Heart right ventricle (tissue), 16 donors: ENCODE results near the gene ZBED2. TPM values are rescaled to one million over a fixed set of nuclear protein-coding genes. Genes with fewer than 3 reads are reported as not detected.

Source experiments
- ATAC-seq, 8 donors: fragments of 200-7000 bp; cut with Tn5 transposase; one replicate each; pipeline ENCODE4 v1.9.1; 2020; ENCODE audit warnings: mild to moderate bottlenecking in 8 of 8, moderate library complexity in 8 of 8, moderate number of reproducible peaks in 1 of 8
- DNase-seq, 2 donors: peaks; one replicate each; pipeline ENCODE4 v3.0.0-alpha.2; 2020
- H3K27ac ChIP-seq, 10 donors: fragments of 200-600 bp; sonication (generic) in 2 of 10; one replicate each; pipeline versions ENCODE4 v1.5.0 to v1.8.0; 2020 to 2022; ENCODE audit warnings: mild to moderate bottlenecking in 3 of 10
- H3K27me3 ChIP-seq, 7 donors: fragments of 200-600 bp; one replicate each; pipeline ENCODE4 v1.8.0; 2021 to 2022; ENCODE audit warnings: mild to moderate bottlenecking in 2 of 7
- H3K36me3 ChIP-seq, 9 donors: fragments of 200-600 bp; sonication (generic) in 1 of 9; one replicate each; pipeline versions ENCODE4 v1.5.0 to v1.8.0; 2020 to 2022; ENCODE audit warnings: mild to moderate bottlenecking in 2 of 9
- H3K4me1 ChIP-seq, 9 donors: fragments of 200-600 bp; sonication (generic) in 1 of 9; one replicate each; pipeline versions ENCODE4 v1.5.0 to v1.8.0; 2020 to 2022; ENCODE audit warnings: mild to moderate bottlenecking in 4 of 9
- H3K4me3 ChIP-seq, 10 donors: fragments of 200-600 bp; sonication (generic) in 2 of 10; one replicate each; pipeline versions ENCODE4 v1.5.0 to v1.8.0; 2020 to 2022; ENCODE audit warnings: mild to moderate bottlenecking in 7 of 10, moderate library complexity in 2 of 10
- H3K9me3 ChIP-seq, 11 donors: fragments of 200-600 bp in 10 of 11; sonication (generic) in 2 of 11; one replicate each; pipeline versions ENCODE4 v1.5.0 to v1.8.0; 2013 to 2022; ENCODE audit warnings: mild to moderate bottlenecking in 2 of 11, control low read depth in 1 of 11, moderate library complexity in 1 of 11
- WGBS, 2 donors: extraction: QIAGEN DNeasy Blood & Tissue Kit; methylation state at CpG; one replicate each; pipeline ENCODE4 v1.1.7; 2013; ENCODE audit warnings: inconsistent platforms in 1 of 2; 5-methylcytosine and 5-hydroxymethylcytosine counted together
- intact Hi-C, 10 donors: fragments of 100-400 bp; cut with DNase I; formaldehyde crosslinking; loops; one replicate each; pipeline versions ENCODE4 v1.11.1 to v1.14.2; 2022
- polyA plus RNA-seq, 2 donors: library from polyadenylated mRNA; stranded (reverse); fragments of 200-250 nt; gene quantifications; one replicate each; pipeline ENCODE4 v1.2.3, GENCODE V29; 2013
- total RNA-seq, 10 donors: library from RNA; stranded (reverse); fragmentation: NEBNext Ultra II Directional in 3 of 10; extraction: Animal tissue kit (Norgen Biotek cat#: 25700) in 3 of 10; gene quantifications; one replicate each; pipeline versions ENCODE4 v1.2.1 to v1.2.4, GENCODE V29; 2021 to 2023
- TF ChIP-seq, protein P1 (sequence below), 9 donors: fragments of 200-600 bp; sonication (generic) in 2 of 9; IDR thresholded peaks; one replicate each; pipeline versions ENCODE4 v1.5.0 to v1.8.0; 2021 to 2022; ENCODE audit warnings: antibody characterized with exemption in 9 of 9, mild to moderate bottlenecking in 5 of 9, moderate library complexity in 1 of 9
- donor health status: Arrhythmogenic right ventricular cardiomyopathy.
- donor health status: ischemic (EF 13 %, LVEDD 7.1; RV severe dilation, severe dysfunction).
- donor health status: healthy with polysubstance abuse.
- donor health status: DM: no; HTN: yes; CAD: no.
- donor health status: DM: no; HTN: no; CAD: no.
- donor health status: ischemic (EF 25% LVEDD 6.9; RV normal size, moderate dysfunction).
- donor health status: ischemic (EF 25% LVEDD 5.7; RV mildly dilated, moderate dysfunction).
- donor health status: healthy.
- donor health status: DM: yes; HTN: yes; CAD: no.
- donor health status: Ischemic cardiomyopathy.
- donor health status: ischemic (EF 35%, LVEDD 5.7; RV mildly dilated, moderate dysfunction).
- donor health status: nonischemic (EF 11% LVEDD 7.7; RV severe dilation, severe dysfunction).
- donor health status: DM: yes; HTN: yes; CAD: no.
- donor health status: PGD.
- donor health status: ischemic (EF 29% LVEDD 5.4; RV normal size, mild dysfunction).
- donor health status: nonischemic (EF 23%, LVEDD 6.1; RV moderate dilation, normal function).

The ZBED2 gene
- total and polyA plus RNA-seq, 12 donors = 0.83 TPM; not detected in 11

DNA sequence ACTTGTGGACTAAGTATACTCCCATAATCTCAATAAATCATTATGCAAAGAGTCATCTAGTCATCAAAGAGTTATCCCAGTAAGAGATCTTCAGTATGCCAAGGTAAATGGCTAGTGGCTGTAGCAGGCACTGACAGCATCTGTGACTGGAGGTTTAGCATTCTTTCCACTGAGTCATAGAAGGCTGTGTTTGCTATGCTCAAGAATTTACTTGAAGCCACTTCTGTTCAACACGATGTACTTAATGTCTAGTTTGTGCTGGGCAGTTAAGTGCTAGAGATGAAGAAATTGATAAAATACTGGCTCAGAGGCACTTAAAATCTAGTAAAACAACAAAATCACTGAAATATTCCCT lies 13.0 kb downstream of the ZBED2 start:
- DNase-seq (no peak), ATAC-seq (no peak)
- no peaks in the 10 kb centered on the region for H3K4me1 ChIP-seq
- H3K36me3 ChIP-seq = no peaks in the 10 kb centered on the region
- no peak overlapping the region for H3K27ac ChIP-seq
- peaks cover 0 to 7% (median 0%) of the 10 kb centered on the region in 7 donors for H3K27me3 ChIP-seq
- no peak overlapping the region for H3K4me3 ChIP-seq
- no peaks in the 10 kb centered on the region for H3K9me3 ChIP-seq
- intact Hi-C loops = no loop called here
- TF ChIP-seq, protein P1, sequence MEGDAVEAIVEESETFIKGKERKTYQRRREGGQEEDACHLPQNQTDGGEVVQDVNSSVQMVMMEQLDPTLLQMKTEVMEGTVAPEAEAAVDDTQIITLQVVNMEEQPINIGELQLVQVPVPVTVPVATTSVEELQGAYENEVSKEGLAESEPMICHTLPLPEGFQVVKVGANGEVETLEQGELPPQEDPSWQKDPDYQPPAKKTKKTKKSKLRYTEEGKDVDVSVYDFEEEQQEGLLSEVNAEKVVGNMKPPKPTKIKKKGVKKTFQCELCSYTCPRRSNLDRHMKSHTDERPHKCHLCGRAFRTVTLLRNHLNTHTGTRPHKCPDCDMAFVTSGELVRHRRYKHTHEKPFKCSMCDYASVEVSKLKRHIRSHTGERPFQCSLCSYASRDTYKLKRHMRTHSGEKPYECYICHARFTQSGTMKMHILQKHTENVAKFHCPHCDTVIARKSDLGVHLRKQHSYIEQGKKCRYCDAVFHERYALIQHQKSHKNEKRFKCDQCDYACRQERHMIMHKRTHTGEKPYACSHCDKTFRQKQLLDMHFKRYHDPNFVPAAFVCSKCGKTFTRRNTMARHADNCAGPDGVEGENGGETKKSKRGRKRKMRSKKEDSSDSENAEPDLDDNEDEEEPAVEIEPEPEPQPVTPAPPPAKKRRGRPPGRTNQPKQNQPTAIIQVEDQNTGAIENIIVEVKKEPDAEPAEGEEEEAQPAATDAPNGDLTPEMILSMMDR (IDR thresholded peaks at IDR 0.05) = no peak
- WGBS, 2 donors = 47 to 54% methylated on average over 1 of the region's 1 CpG

DNA sequence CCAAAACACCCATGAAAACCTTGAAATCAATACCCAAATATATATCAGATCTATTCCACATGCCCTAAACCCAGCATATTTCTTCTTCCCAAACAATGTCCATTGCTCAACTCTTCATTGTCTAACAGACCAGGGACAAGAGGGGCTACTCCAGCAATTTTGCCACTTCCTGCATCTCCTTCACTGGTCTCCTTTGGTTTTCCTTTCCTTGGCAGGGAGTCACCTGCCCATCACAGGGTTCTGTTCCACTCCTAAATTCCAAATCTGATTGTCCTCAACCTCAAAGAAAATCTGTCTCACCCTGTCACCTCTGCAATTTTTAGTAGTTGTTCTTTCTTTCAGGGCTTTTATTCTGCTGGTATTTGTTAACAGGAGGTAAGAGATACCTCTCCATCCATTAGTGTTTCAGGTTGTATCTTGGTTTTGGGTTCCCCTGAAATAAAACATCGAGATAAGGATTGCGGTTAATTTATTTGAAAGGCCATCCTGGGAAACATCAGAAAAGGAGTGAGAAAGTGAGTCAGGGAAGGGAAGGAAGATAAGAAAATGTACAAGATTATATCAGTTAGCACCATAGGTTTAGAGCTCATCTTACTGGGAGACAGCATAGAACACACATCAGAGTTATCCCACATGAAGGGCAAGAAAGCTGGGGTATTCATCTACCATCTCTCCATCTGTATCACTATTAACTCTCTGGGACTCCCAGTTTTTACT lies 13.6 kb downstream of the ZBED2 start:
- Histone ChIP-seq H3K27me3 (peaks cover 0 to 7% (median 0%) of the 10 kb centered on the region in 7 donors), H3K27ac (no peak overlapping the region), H3K4me1 (no peaks in the 10 kb centered on the region), H3K36me3 (no peaks in the 10 kb centered on the region), H3K4me3 (no peak overlapping the region), H3K9me3 (no peaks in the 10 kb centered on the region)
- DNase-seq (no peak), ATAC-seq (no peak)
- TF ChIP-seq, protein P1 (IDR thresholded peaks at IDR 0.05) = no peak
- intact Hi-C loops = no loop called here
- 82 to 86% methylated on average over 2 of the region's 2 CpGs for WGBS, 2 donors

DNA sequence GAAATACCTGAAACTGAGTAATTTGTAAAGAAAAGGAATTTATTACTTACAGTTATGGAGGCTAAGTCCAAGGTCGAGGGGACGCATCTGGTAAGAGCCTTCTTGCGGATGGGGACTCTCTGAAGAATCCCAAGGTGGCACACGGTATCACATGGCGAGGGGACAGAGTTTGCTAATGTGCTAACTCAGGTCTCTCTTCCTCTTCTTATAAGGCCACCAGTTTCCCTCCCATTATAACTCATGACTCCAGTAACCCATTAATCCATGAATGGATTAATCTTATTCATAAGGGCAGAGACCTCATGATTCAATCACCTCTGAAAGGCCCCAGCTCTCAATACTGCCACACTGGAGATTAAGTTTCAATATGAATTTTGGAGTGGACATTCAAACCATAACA lies 15.7 kb downstream of the ZBED2 start:
- DNase-seq = no peak
- H3K27me3 ChIP-seq = peaks cover 0 to 7% (median 0%) of the 10 kb centered on the region in 7 donors
- TF ChIP-seq, protein P1 (IDR thresholded peaks at IDR 0.05) = no peak
- WGBS, 2 donors = 91 to 93% methylated on average over 5 of the region's 5 CpGs
- no peaks in the 10 kb centered on the region for H3K36me3 ChIP-seq
- ATAC-seq = no peak
- H3K9me3 ChIP-seq = no peaks in the 10 kb centered on the region
- H3K27ac ChIP-seq = no peak overlapping the region
- intact Hi-C loops = no loop called here
- no peaks in the 10 kb centered on the region for H3K4me1 ChIP-seq
- no peak overlapping the region for H3K4me3 ChIP-seq

DNA sequence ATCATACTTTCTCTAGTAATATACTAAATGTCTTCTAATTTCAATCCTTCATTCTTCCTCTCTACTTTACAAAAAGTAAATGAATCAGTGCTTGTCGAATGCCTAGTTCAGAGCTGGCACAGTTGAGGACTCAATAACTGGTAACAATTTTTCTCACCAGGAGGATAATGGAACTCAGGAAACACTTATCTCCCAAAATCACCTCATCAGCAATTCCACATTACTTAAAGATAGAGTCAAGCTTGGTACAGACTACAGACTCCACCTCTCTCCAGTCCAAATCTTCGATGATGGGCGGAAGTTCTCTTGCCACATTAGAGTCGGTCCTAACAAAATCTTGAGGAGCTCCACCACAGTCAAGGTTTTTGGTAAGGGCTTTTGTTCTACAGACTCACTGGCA lies 16.3 kb downstream of the ZBED2 start:
- intact Hi-C loops = no loop called here

More for the DNA sequence above, 16.3 kb downstream of the ZBED2 start:
- Histone ChIP-seq H3K27ac (no peak overlapping the region), H3K9me3 (no peaks in the 10 kb centered on the region), H3K36me3 (no peaks in the 10 kb centered on the region), H3K4me3 (no peak overlapping the region), H3K27me3 (peaks cover 0 to 7% (median 0%) of the 10 kb centered on the region in 7 donors), H3K4me1 (no peaks in the 10 kb centered on the region)
- DNase-seq = no peak
- TF ChIP-seq, protein P1 (IDR thresholded peaks at IDR 0.05) = no peak
- ATAC-seq = no peak
- 91 to 92% methylated on average over 4 of the region's 4 CpGs for WGBS, 2 donors
